ENCODE measurements around the gene SOCS6. TPM values are rescaled to one million over a fixed set of nuclear protein-coding genes. Genes with fewer than 3 reads are reported as not detected.

SOCS6 gene
- polyA plus RNA-seq, 2 of the 4 experiments (the other 2 are of a cell fraction), result 31.2 to 88.2 TPM

DNA sequence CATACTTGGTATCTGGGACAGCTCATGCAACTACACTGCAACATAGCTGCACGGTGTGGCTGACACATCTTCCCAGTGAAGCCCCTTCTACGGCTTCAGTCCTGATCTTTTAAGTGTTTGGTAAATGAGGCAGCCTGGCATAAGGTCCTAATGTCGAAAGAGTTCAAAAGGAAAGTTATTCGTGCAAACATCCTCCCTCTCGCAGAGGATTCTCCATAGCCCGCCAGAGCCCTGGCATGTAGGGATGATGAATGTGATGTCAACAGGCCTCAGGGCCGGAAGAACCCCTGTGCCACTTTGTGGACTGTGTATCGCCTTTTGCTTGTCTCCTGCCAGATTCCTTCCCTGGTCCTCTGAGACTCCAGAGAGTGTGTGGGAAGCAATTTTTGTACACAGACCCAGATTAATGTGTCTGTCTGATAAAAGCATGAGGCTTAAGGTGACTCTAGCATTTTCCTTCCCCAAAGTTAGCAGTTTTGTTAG, 88.5 kb downstream of the SOCS6 start (continued):
- TF ChIP-seq SREBF2 (IDR thresholded peaks at IDR 0.05) (no peak), HDAC2 (IDR thresholded peaks at IDR 0.05) (no peak), HOXB13 (CRISPR knock-in tag; IDR thresholded peaks at IDR 0.05; ENCODE audit: low read depth) (0 out of 2 replicates have a peak, but pooled peaks have one; percentile 74), FOXS1 (CRISPR knock-in tag; IDR thresholded peaks at IDR 0.05) (no peak), RFX5 (IDR thresholded peaks at IDR 0.05) (no peak), NFE2L2 (conservative IDR thresholded peaks at IDR 0.05; ENCODE audit: low read length) (no peak), CEBPB (IDR thresholded peaks at IDR 0.05) (peak; percentile 44 to 62; a peak in 2 of 4 replicates), POLR2AphosphoS2 (conservative IDR thresholded peaks at IDR 0.05; ENCODE audit: low read length) (no peak), RNF2 (IDR thresholded peaks at IDR 0.05; ENCODE audit: borderline replicate concordance, low read depth) (no peak), CBX2 (IDR thresholded peaks at IDR 0.05; ENCODE audit: borderline replicate concordance, low read depth) (no peak), RAD21 (conservative IDR thresholded peaks at IDR 0.05 in 1 of 2, IDR thresholded peaks at IDR 0.05 in 1 of 2) (peak in 1 of 2 experiments; percentile 28; a peak in 2 of 5 replicates), TFCP2L1 (CRISPR knock-in tag; IDR thresholded peaks at IDR 0.05) (no peak), HOXA7 (CRISPR knock-in tag; IDR thresholded peaks at IDR 0.05) (0 out of 2 replicates have a peak, but pooled peaks have one; percentile 42), CHD2 (IDR thresholded peaks at IDR 0.05; ENCODE audit: low read length, partially characterized antibody) (no peak), EHMT2 (IDR thresholded peaks at IDR 0.05; ENCODE audit: low read depth) (no peak), EP300 (IDR thresholded peaks at IDR 0.05) (peak; percentile 81 to 96; a peak in 4 of 5 replicates), ZSCAN20 (CRISPR knock-in tag; IDR thresholded peaks at IDR 0.05) (0 out of 2 replicates have a peak, but pooled peaks have one; percentile 5), ZC3H11A (IDR thresholded peaks at IDR 0.05) (no peak), PHF8 (IDR thresholded peaks at IDR 0.05; ENCODE audit: borderline replicate concordance, low read depth) (no peak), NR3C1 (IDR thresholded peaks at IDR 0.05) (no peak), GATA3 (IDR thresholded peaks at IDR 0.05; ENCODE audit: borderline replicate concordance) (peak; percentile 76), KDM1A (IDR thresholded peaks at IDR 0.05; ENCODE audit: low read depth) (no peak), RARB (CRISPR knock-in tag; IDR thresholded peaks at IDR 0.05) (peak; percentile 61; the same call in 1 of the 2 replicates), JUN (IDR thresholded peaks at IDR 0.05) (peak; percentile 15 to 87; a peak in 4 of 5 replicates), HOXB5 (CRISPR knock-in tag; IDR thresholded peaks at IDR 0.05) (peak; percentile 97), ZNF302 (CRISPR knock-in tag; IDR thresholded peaks at IDR 0.05) (0 out of 2 replicates have a peak, but pooled peaks have one; percentile 56), BHLHE40 (IDR thresholded peaks at IDR 0.05; ENCODE audit: low read depth, low read length) (no peak)
- TF ChIP-seq, protein P1, sequence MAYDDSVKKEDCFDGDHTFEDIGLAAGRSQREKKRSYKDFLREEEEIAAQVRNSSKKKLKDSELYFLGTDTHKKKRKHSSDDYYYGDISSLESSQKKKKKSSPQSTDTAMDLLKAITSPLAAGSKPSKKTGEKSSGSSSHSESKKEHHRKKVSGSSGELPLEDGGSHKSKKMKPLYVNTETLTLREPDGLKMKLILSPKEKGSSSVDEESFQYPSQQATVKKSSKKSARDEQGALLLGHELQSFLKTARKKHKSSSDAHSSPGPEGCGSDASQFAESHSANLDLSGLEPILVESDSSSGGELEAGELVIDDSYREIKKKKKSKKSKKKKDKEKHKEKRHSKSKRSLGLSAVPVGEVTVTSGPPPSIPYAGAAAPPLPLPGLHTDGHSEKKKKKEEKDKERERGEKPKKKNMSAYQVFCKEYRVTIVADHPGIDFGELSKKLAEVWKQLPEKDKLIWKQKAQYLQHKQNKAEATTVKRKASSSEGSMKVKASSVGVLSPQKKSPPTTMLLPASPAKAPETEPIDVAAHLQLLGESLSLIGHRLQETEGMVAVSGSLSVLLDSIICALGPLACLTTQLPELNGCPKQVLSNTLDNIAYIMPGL (CRISPR knock-in tag; IDR thresholded peaks at IDR 0.05; ENCODE audit: borderline replicate concordance), result no peak
- TF ChIP-seq, protein P2, sequence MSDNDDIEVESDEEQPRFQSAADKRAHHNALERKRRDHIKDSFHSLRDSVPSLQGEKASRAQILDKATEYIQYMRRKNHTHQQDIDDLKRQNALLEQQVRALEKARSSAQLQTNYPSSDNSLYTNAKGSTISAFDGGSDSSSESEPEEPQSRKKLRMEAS (IDR thresholded peaks at IDR 0.05), result no peak
- TF ChIP-seq, protein P3, sequence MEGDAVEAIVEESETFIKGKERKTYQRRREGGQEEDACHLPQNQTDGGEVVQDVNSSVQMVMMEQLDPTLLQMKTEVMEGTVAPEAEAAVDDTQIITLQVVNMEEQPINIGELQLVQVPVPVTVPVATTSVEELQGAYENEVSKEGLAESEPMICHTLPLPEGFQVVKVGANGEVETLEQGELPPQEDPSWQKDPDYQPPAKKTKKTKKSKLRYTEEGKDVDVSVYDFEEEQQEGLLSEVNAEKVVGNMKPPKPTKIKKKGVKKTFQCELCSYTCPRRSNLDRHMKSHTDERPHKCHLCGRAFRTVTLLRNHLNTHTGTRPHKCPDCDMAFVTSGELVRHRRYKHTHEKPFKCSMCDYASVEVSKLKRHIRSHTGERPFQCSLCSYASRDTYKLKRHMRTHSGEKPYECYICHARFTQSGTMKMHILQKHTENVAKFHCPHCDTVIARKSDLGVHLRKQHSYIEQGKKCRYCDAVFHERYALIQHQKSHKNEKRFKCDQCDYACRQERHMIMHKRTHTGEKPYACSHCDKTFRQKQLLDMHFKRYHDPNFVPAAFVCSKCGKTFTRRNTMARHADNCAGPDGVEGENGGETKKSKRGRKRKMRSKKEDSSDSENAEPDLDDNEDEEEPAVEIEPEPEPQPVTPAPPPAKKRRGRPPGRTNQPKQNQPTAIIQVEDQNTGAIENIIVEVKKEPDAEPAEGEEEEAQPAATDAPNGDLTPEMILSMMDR (IDR thresholded peaks at IDR 0.05), result no peak
- TF ChIP-seq, protein P4, sequence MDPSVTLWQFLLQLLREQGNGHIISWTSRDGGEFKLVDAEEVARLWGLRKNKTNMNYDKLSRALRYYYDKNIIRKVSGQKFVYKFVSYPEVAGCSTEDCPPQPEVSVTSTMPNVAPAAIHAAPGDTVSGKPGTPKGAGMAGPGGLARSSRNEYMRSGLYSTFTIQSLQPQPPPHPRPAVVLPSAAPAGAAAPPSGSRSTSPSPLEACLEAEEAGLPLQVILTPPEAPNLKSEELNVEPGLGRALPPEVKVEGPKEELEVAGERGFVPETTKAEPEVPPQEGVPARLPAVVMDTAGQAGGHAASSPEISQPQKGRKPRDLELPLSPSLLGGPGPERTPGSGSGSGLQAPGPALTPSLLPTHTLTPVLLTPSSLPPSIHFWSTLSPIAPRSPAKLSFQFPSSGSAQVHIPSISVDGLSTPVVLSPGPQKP (IDR thresholded peaks at IDR 0.05; ENCODE audit: low read depth, low read length), result no peak

Measured in A549 (cell line).